ENCODE results near the gene GIGYF2. TPM values are rescaled to one million over a fixed set of nuclear protein-coding genes. Genes with fewer than 3 reads are reported as not detected.

The GIGYF2 gene
- total RNA-seq, 1 experiment from 2014 or later, result 55.3 TPM

DNA sequence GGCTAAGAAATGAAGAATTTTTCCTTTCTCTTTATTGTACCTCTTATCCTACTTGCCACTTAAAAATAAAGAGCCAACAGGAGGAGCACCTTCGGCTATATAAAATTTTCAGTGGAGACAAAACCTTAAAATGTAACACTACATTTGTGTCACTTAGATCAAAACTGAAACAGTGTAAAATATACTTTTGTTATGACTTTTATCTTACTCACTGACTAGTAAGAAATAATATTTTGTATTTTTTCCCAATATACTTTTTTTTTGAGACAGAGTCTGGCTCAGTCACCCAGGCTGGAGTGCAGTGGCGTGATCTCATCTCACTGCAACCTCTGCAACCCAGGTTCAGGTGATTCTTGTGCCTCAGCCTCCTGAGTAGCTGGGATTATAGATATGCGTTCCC is 50.9 kb downstream of the GIGYF2 start:
- Mint-ChIP-seq H3K36me3 (ENCODE audit: insufficient read depth in 1 of 3, low read depth in 3 of 3) (peaks cover 11 to 36% (median 34%) of the 10 kb centered on the region in 3 experiments; a peak in 6 of 7 replicates), H3K4me3 (no peak overlapping the region), H3K27me3 (ENCODE audit: low read depth) (no peaks in the 10 kb centered on the region; the same call in 1 of the 2 replicates), H3K9me3 (no peaks in the 10 kb centered on the region), H3K27ac (no peak overlapping the region), H3K4me1 (no peaks in the 10 kb centered on the region)
- Histone ChIP-seq H2BK20ac (ENCODE audit: low read depth, low read length, poor library complexity, severe bottlenecking) (no peak overlapping the region), H3K27me3 (ENCODE audit: insufficient read depth, low read length) (no peaks in the 10 kb centered on the region), H4K20me1 (ENCODE audit: control insufficient read depth, insufficient read depth, insufficient read length) (no peaks in the 10 kb centered on the region), H3K14ac (ENCODE audit: insufficient read depth, low read length) (no peak overlapping the region), H3T11ph (ENCODE audit: low read length) (no peak overlapping the region), H4K5ac (ENCODE audit: insufficient read length, low read depth, low read length) (no peak overlapping the region), H3K23me2 (ENCODE audit: insufficient read length, low read depth, low read length, poor library complexity, severe bottlenecking) (no peaks in the 10 kb centered on the region), H3K4me1 (ENCODE audit: insufficient read depth, low read length) (no peaks in the 10 kb centered on the region), H3K9me3 (ENCODE audit: control insufficient read depth, low read depth, low read length) (no peaks in the 10 kb centered on the region), H3K18ac (ENCODE audit: insufficient read length, low read depth, low read length) (no peak overlapping the region), H3K4ac (ENCODE audit: low read depth, low read length) (no peak overlapping the region), H2AK5ac (ENCODE audit: insufficient read length, low read length) (no peak overlapping the region), H3K56ac (ENCODE audit: insufficient read length, low read depth, low read length) (no peak overlapping the region), H4K8ac (replicated peaks; ENCODE audit: insufficient read length, low read depth, low read length) (no peak overlapping the region), H3K27ac (ENCODE audit: insufficient read length, low read depth, low read length) (no peak overlapping the region), H3K23ac (ENCODE audit: insufficient read length, low read depth, low read length) (no peak overlapping the region), H2BK15ac (ENCODE audit: low read depth, low read length) (no peak overlapping the region), H2BK5ac (ENCODE audit: insufficient read length, low read length) (no peak overlapping the region), H3K79me1 (ENCODE audit: insufficient read depth, low read depth, low read length, poor library complexity, severe bottlenecking) (no peaks in the 10 kb centered on the region), H2BK120ac (ENCODE audit: low read depth, low read length, poor library complexity, severe bottlenecking) (no peak overlapping the region), H4K91ac (ENCODE audit: insufficient read length, low read depth, low read length) (no peak overlapping the region), H2BK12ac (ENCODE audit: insufficient read length, low read depth, low read length) (no peak overlapping the region), H3K79me2 (ENCODE audit: insufficient read depth, low read length) (no peaks in the 10 kb centered on the region), H2AFZ (ENCODE audit: low read length) (no peak overlapping the region), H3K9ac (ENCODE audit: extremely low read depth, insufficient read length, low read length) (no peak overlapping the region), H3K4me2 (ENCODE audit: insufficient read depth, insufficient read length, low read length) (no peak overlapping the region)
- no peak for DNase-seq
- WGBS (ENCODE audit: extremely low coverage, insufficient read length, low lambda C conversion rate), result no CpG with 5 or more reads among the region's 3 CpGs
- TF ChIP-seq, protein P1, sequence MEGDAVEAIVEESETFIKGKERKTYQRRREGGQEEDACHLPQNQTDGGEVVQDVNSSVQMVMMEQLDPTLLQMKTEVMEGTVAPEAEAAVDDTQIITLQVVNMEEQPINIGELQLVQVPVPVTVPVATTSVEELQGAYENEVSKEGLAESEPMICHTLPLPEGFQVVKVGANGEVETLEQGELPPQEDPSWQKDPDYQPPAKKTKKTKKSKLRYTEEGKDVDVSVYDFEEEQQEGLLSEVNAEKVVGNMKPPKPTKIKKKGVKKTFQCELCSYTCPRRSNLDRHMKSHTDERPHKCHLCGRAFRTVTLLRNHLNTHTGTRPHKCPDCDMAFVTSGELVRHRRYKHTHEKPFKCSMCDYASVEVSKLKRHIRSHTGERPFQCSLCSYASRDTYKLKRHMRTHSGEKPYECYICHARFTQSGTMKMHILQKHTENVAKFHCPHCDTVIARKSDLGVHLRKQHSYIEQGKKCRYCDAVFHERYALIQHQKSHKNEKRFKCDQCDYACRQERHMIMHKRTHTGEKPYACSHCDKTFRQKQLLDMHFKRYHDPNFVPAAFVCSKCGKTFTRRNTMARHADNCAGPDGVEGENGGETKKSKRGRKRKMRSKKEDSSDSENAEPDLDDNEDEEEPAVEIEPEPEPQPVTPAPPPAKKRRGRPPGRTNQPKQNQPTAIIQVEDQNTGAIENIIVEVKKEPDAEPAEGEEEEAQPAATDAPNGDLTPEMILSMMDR (conservative IDR thresholded peaks at IDR 0.05), result no peak

Data from H9 (cell line).